Smooth muscle cell (in vitro differentiated cells): Measurements from ENCODE around the gene PEMT. TPM values are rescaled to one million over a fixed set of nuclear protein-coding genes. Genes with fewer than 3 reads are reported as not detected.

ENCODE experiments used
- DNase-seq: peaks from one replicate; lab custom pipeline; 2025; ENCODE audit not compliant: unreplicated experiment; lab: John Stamatoyannopoulos, UW
- H2AFZ ChIP-seq: fragments of 200-600 bp; sonication (generic); 2 replicates; pipeline ENCODE4 v1.6.0; 2016; ENCODE audit warnings: antibody characterized with exemption, low read depth, mild to moderate bottlenecking
- H3F3A ChIP-seq: fragments of 200-600 bp; sonication (generic); 2 replicates; pipeline ENCODE4 v1.6.0; 2017; ENCODE audit warnings: antibody characterized with exemption, low read depth
- H3K27ac ChIP-seq: fragments of 200-600 bp; sonication (generic); 2 replicates; pipeline ENCODE4 v1.5.1; 2016; ENCODE audit warnings: low read depth, mild to moderate bottlenecking
- H3K27me3 ChIP-seq: fragments of 200-600 bp; sonication (generic); 2 replicates; pipeline ENCODE4 v1.6.1; 2016; ENCODE audit warnings: low read depth, mild to moderate bottlenecking
- H3K36me3 ChIP-seq: fragments of 200-600 bp; sonication (generic); 2 replicates; pipeline ENCODE4 v1.5.1; 2016; ENCODE audit warnings: low read depth
- H3K4me1 ChIP-seq: fragments of 200-600 bp; sonication (generic); 2 replicates; pipeline ENCODE4 v1.5.1; 2016; ENCODE audit warnings: low read depth
- H3K4me2 ChIP-seq: fragments of 200-600 bp; sonication (generic); 2 replicates; pipeline ENCODE4 v1.6.0; 2016; ENCODE audit warnings: mild to moderate bottlenecking
- H3K4me3 ChIP-seq: fragments of 200-600 bp; sonication (generic); 2 replicates; pipeline ENCODE4 v1.5.1; 2016; ENCODE audit warnings: mild to moderate bottlenecking
- H3K79me2 ChIP-seq: fragments of 200-600 bp; sonication (generic); 2 replicates; pipeline ENCODE4 v1.6.0; 2016; ENCODE audit warnings: low read depth, mild to moderate bottlenecking
- H3K9ac ChIP-seq: fragments of 200-600 bp; sonication (generic); 2 replicates; pipeline ENCODE4 v1.6.0; 2016; ENCODE audit warnings: low read depth
- H3K9me3 ChIP-seq: fragments of 200-600 bp; sonication (generic); replicated peaks from 2 replicates; pipeline ENCODE4 v1.5.1; 2016; ENCODE audit warnings: low read depth
- H4K20me1 ChIP-seq: fragments of 200-600 bp; sonication (generic); 2 replicates; pipeline ENCODE4 v1.6.0; 2016; ENCODE audit warnings: low read depth
- CTCF ChIP-seq: fragments of 200-600 bp; sonication (generic); IDR thresholded peaks from 2 replicates; pipeline ENCODE4 v1.5.1; 2017; ENCODE audit warnings: borderline replicate concordance, mild to moderate bottlenecking, antibody characterized with exemption; ENCODE audit not compliant: insufficient read depth, poor library complexity, severe bottlenecking
- WGBS: methylation state at CpG from one replicate; pipeline ENCODE4 v1.1.7; 2016; ENCODE audit warnings: low lambda C conversion rate; 5-methylcytosine and 5-hydroxymethylcytosine counted together
- polyA plus RNA-seq: library from polyadenylated mRNA; unstranded; fragments of >200 nt; fragmentation: Nextera tagmentation; extraction: Ambion mirVana; gene quantifications from 2 replicates; pipeline ENCODE4 v1.2.1, GENCODE V29; 2016
- total RNA-seq: library from RNA; depleted of rRNA; stranded (reverse); fragments of >200 nt; gene quantifications from 2 replicates; pipeline ENCODE4 v1.2.3, GENCODE V29; 2014

PEMT gene
- total and polyA plus RNA-seq, 2 experiments from 2014 or later = 43.8 to 69.9 TPM

- Histone ChIP-seq H3K27ac (no peak overlapping the region), H2AFZ (no peak overlapping the region), H3K4me1 (peaks cover 4% of the 10 kb centered on the region), H4K20me1 (no peaks in the 10 kb centered on the region), H3K4me2 (no peak overlapping the region), H3K27me3 (no peaks in the 10 kb centered on the region), H3K36me3 (no peaks in the 10 kb centered on the region), H3K4me3 (no peak overlapping the region), H3K9ac (no peak overlapping the region), H3K79me2 (peaks cover 39% of the 10 kb centered on the region), H3K9me3 (no peaks in the 10 kb centered on the region), H3F3A (no peaks in the 10 kb centered on the region)
- no peak for TF ChIP-seq CTCF
- WGBS = 95% methylated on average over 10 of the region's 10 CpGs
- DNase-seq = no peak
Measured at GRCh38 chr17:17587614-17588337, 3.7 kb downstream of the PEMT start.

- no peaks in the 10 kb centered on the region for H3F3A ChIP-seq
- no peak for DNase-seq
- no peak overlapping the region for H3K9ac ChIP-seq
- H3K36me3 ChIP-seq = no peaks in the 10 kb centered on the region
- H2AFZ ChIP-seq = no peak overlapping the region
- peaks cover 3% of the 10 kb centered on the region for H3K4me1 ChIP-seq
- H3K27me3 ChIP-seq = no peaks in the 10 kb centered on the region
- H3K4me3 ChIP-seq = no peak overlapping the region
- H3K27ac ChIP-seq = no peak overlapping the region
- H3K9me3 ChIP-seq = no peaks in the 10 kb centered on the region
- WGBS = 59% methylated on average over 6 of the region's 6 CpGs
- H3K79me2 ChIP-seq = peaks cover 13% of the 10 kb centered on the region
- H4K20me1 ChIP-seq = peaks cover 6% of the 10 kb centered on the region
- H3K4me2 ChIP-seq = no peak overlapping the region
- no peak for TF ChIP-seq CTCF
Measured at GRCh38 chr17:17582372-17582771, 9.1 kb downstream of the PEMT start.

- peak overlapping the region; percentile 43 for H3K4me2 ChIP-seq
- no peaks in the 10 kb centered on the region for H3K27me3 ChIP-seq
- 56% methylated on average over 6 of the region's 6 CpGs for WGBS
- TF ChIP-seq CTCF = no peak
- peaks cover 4% of the 10 kb centered on the region for H3K79me2 ChIP-seq
- peaks cover 6% of the 10 kb centered on the region for H4K20me1 ChIP-seq
- H3K4me1 ChIP-seq = peaks cover 3% of the 10 kb centered on the region
- no peaks in the 10 kb centered on the region for H3F3A ChIP-seq
- H3K9me3 ChIP-seq = no peaks in the 10 kb centered on the region
- H3K27ac ChIP-seq = peak overlapping the region; percentile 50
- H3K9ac ChIP-seq = no peak overlapping the region
- H3K4me3 ChIP-seq = no peak overlapping the region
- H2AFZ ChIP-seq = no peak overlapping the region
- DNase-seq = no peak
- no peaks in the 10 kb centered on the region for H3K36me3 ChIP-seq
Measured at GRCh38 chr17:17581509-17581908, 10.0 kb downstream of the PEMT start.
